ENCODE data around the gene M1AP. TPM values are rescaled to one million over a fixed set of nuclear protein-coding genes. Genes with fewer than 3 reads are reported as not detected.

Gene M1AP
- not detected for total RNA-seq

DNA sequence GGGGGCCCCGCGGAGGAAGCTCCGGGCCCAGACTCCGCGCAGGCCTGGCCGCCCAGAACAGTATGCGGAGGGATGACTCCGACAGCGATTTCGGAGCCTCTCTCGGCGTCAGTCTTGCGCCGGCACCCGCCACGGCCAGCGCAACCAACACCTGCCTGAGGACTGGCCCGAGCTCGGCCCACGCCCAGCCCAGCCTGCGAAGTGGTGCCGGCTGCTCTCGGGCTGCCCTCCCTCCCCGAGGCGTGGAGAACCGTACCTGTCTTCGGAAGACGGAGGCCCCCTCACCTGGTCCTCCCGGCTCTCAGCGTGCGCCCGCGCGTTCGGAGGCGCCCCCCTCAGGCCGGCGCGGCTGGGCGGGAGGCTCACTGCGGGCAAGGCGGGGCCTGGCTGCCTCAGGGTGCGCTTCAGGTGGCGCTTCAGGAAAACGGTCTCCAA is at the start of gene M1AP:
Gene M1AP (minus strand): TSS at position 322 of the 435 bp plus-strand sequence. CDS start 8,055 bp downstream, outside the sequence.
- ATAC-seq (no peak), DNase-seq (ENCODE audit: low spot score) (no peak)

DNA sequence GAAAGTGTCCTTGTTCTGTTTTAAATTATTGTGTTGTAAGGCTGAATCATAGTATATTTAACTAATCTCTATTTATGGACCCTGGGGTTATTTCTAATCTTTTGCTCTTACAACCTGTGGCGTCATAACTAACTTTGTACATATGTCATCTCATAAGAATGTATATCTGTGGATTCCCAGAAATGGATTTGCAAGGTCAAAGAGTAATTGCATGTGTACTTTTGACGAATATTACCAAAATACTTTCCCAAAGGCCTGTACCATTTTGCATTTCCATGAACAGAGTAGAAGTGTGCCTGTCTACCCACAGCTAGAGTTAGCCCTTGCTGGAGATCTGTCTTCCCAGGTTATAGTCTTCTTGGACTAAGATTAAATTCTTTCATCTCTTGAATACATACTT is 48.7 kb upstream of the M1AP start:
- no peak for DNase-seq (ENCODE audit: low spot score)
- no peak for ATAC-seq

DNA sequence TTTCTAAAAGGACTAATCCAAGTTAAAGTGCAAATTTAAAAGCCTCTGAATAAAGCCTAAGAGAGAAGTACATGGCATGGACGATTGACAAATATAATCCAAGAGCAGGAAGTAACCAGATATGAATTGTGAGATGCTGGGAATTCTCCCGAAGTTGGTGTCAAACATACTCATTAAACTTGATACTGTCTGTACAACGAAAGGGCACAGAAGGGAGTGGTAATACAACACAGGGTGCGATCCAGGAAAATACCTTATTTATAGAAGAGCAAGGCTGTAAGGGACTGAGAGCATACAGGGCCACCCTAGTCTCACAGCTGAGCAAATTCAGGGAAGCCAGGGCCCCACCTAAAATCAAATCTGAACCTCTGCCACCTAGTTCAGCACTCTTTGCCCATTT is 47.5 kb upstream of the M1AP start:
- ATAC-seq (no peak), DNase-seq (ENCODE audit: low spot score) (no peak)

GRCh38 chr2:74694281-74694680 is 46.2 kb upstream of the M1AP start:
- DNase-seq (ENCODE audit: low spot score) = no peak
- no peak for ATAC-seq

GRCh38 chr2:74693668-74694067 is 45.5 kb upstream of the M1AP start:
- DNase-seq (ENCODE audit: low spot score) (no peak), ATAC-seq (no peak)

GRCh38 chr2:74693213-74693612 is 45.1 kb upstream of the M1AP start:
- ATAC-seq (no peak), DNase-seq (ENCODE audit: low spot score) (no peak)

- no peak for ATAC-seq
- DNase-seq (ENCODE audit: low spot score) = no peak
These were observed 43.8 kb upstream of the M1AP start for GRCh38 chr2:74691929-74692328.

GRCh38 chr2:74690571-74690970 is 42.4 kb upstream of the M1AP start:
- peak; percentile 91 for ATAC-seq
- DNase-seq (ENCODE audit: low spot score) = no peak

DNA sequence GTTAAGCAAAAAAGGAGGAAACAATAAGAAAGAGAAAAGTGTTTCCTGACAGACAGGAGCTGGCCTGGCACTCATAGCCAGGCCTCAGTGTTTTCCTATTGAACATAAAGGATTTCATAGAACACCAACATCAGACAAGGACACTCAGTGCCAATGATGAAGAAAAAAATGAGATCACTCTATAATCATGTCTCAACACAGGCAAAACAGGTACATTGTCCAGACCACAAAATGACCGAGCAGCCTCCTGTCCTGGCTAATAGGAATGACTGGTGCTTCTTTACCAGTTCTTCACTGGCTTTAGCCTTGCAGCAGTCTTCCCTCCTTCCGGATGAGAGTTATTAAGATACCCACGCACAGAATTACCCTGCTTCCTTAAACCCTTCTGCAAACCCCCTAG is 41.5 kb upstream of the M1AP start:
- DNase-seq (ENCODE audit: low spot score) (no peak), ATAC-seq (no peak)

DNA sequence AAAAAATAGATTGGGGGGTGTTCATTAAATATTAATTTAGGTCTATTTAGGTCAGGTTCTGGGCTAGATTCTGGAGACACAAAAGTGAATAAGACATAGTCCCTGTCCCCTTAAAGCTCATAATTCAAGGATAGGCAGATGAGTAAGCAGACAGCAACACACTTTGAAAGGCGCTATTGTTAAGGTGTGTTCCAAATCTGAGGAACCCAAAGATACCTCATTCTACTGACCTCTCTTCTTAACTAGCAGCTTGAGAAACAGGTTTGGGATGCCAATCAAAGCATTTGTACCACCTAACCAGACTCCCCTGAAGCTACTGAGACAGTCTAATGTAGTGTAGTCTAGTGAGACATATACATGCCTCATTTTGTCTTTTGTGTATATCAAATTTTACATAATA is 40.8 kb upstream of the M1AP start:
- ATAC-seq = no peak

DNA sequence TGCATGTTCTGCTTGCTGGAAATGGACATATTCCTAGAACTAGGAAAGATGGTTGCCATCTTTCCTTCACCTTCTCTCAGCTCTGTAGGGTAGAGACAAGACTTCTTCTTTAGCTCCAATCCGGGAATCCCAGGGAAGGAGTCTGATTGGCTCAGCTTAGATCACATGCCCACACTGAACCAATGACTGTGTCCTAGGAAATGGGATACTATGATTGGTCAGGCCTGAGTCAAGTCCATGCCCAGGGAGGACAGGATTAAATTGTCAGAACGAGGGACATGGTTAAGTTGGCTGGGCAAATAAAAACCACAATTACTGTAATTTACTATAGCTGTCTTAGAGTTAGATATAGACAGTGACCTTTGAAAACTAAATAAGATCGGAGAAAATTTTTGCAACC is 37.3 kb upstream of the M1AP start:
- ATAC-seq (no peak), DNase-seq (ENCODE audit: low spot score) (no peak)

More for the DNA sequence above, 40.8 kb upstream of the M1AP start:
- no peak for DNase-seq (ENCODE audit: low spot score)

GRCh38 chr2:74682501-74682900 is 34.4 kb upstream of the M1AP start:
- ATAC-seq (no peak), DNase-seq (ENCODE audit: low spot score) (no peak)

GRCh38 chr2:74679615-74680014 is 31.5 kb upstream of the M1AP start:
- ATAC-seq = no peak
- DNase-seq (ENCODE audit: low spot score) = no peak

GRCh38 chr2:74676331-74676730 is 28.2 kb upstream of the M1AP start:
- ATAC-seq = no peak
- DNase-seq (ENCODE audit: low spot score) = no peak

DNA sequence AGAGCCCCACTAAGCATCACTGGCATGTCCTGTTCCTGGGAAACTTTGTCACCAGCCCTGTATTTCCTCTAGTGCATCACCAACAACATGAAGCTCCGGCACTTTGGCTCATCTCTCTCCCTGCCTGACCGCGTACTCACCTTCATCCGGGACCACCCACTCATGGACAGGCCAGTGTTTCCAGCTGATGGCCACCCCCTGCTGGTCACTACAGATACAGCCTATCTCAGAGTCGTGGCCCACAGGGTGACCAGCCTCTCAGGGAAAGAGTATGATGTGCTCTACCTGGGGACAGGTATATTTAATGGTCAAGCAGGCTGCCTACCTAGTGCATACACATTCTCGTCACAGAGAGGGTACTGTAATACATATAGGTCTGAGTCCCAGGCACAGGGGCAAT is 27.0 kb upstream of the M1AP start:
- ATAC-seq (no peak), DNase-seq (ENCODE audit: low spot score) (no peak)

GRCh38 chr2:74673826-74674528 is 25.8 kb upstream of the M1AP start:
- ATAC-seq = no peak
- no peak for DNase-seq (ENCODE audit: low spot score)

- DNase-seq (ENCODE audit: low spot score) (no peak), ATAC-seq (no peak)
These were observed 23.3 kb upstream of the M1AP start for GRCh38 chr2:74671479-74671878.

DNA sequence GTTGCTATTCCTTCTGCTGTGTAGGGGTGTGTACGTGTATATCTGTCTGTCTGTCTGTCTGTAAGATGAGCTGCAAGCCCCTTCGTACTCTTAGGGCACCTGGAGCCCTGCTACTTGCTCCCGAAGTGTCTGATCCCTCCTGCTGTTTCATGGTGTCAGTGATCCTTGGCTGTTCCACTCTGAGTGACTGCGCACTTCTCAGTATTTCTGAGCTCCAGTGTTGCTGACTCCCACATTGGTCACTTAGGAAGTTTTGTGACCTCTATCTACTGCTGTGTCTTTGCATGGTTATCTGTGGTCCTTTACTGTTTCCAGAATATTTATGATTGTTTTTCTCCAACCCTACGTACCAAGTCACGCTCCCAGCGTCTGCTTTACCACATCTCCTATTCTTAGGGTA is 22.1 kb upstream of the M1AP start:
- ATAC-seq (no peak), DNase-seq (ENCODE audit: low spot score) (no peak)

- DNase-seq (ENCODE audit: low spot score) (no peak), ATAC-seq (no peak)
These were observed 20.0 kb upstream of the M1AP start for GRCh38 chr2:74668087-74668486.

DNA sequence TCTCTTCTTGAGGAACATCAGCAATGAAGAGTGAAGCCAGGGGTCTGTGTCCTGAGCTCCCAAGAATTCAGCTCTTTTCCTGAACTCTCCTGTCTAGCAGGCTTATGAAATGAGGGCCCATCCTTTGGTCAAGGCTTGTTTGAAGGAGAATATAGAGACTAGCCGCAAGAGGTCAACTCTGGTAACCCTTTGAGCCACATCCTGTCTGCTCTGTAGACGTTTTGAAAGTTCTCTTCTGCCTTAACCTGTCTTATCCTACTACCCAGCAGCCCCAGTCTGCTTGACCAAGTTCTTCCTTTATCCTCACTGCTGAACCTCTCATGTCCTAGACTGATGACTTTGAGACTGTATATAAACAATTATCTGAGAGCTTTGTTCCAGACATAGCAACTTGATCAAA is 11.3 kb upstream of the M1AP start:
- ATAC-seq (no peak), DNase-seq (ENCODE audit: low spot score) (no peak)

DNA sequence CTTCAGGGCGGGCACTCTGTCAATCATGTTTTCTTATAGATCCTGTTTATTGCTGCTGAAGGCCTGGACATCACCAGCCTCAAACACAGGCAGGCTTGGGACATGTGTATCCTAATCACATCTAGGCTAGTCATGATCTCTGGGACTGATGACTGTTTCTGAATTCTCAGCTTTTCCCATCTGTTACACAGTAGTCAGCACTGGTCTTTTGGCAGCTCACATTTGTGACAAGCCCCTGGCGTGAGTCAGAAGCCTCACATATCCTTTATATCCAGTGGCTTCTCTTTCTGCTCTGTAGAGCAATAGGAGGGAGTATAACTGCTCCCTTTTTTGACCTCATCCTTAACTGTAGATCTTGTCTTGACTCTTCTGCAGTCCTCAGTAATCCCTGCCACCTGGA is 10.4 kb upstream of the M1AP start:
- DNase-seq (ENCODE audit: low spot score) (no peak), ATAC-seq (no peak)

- ATAC-seq = no peak
These were observed 7.4 kb upstream of the M1AP start for GRCh38 chr2:74655579-74655978.

More at GRCh38 chr2:74655579-74655978, 7.4 kb upstream of the M1AP start:
- no peak for DNase-seq (ENCODE audit: low spot score)
